ENCODE measurements around the gene KRT6A.

GRCh38 chr12:52513736-52514135 is 20.7 kb upstream of the KRT6A start:
- TF ChIP-seq ZFP30 (CRISPR knock-in tag; IDR thresholded peaks at IDR 0.05), result no peak
- TF ChIP-seq ZFP3 (CRISPR knock-in tag; IDR thresholded peaks at IDR 0.05), result no peak
- no peak for TF ChIP-seq PATZ1 (CRISPR knock-in tag; IDR thresholded peaks at IDR 0.05; ENCODE audit: borderline replicate concordance)
- TF ChIP-seq OSR1 (CRISPR knock-in tag; IDR thresholded peaks at IDR 0.05), result no peak
- TF ChIP-seq ARNTL (CRISPR knock-in tag; IDR thresholded peaks at IDR 0.05; ENCODE audit: borderline replicate concordance, low read depth), result no peak
- no peak for TF ChIP-seq ISL1 (CRISPR knock-in tag; IDR thresholded peaks at IDR 0.05)
- no peak for TF ChIP-seq RARB (CRISPR knock-in tag; IDR thresholded peaks at IDR 0.05)
- TF ChIP-seq CREB5 (CRISPR knock-in tag; IDR thresholded peaks at IDR 0.05; ENCODE audit: low read depth), result no peak
- TF ChIP-seq ZC3H10 (CRISPR knock-in tag; IDR thresholded peaks at IDR 0.05), result no peak
